Body of pancreas (tissue), 4 donors: ENCODE measurements around the gene BRD4. TPM values are rescaled to one million over a fixed set of nuclear protein-coding genes. Genes with fewer than 3 reads are reported as not detected.

Experiments
- ATAC-seq: fragments of 150-250 bp; one replicate; pipeline ENCODE4 v1.9.1; 2016
- DNase-seq, 4 donors: peaks; one replicate each; pipeline ENCODE4 v3.0.0-alpha.2; 2019
- H3K27ac ChIP-seq, 4 donors: fragments of 200-600 bp; sonication (generic); 1 replicate in 3 of 4; 2 replicates in 1 of 4; pipeline versions ENCODE4 v1.5.1 to v1.6.1; 2016 to 2019; ENCODE audit warnings: mild to moderate bottlenecking in 1 of 4, mixed read lengths in 1 of 4, moderate library complexity in 1 of 4
- H3K27me3 ChIP-seq, 2 donors: fragments of 200-600 bp; sonication (generic); one replicate each; pipeline ENCODE4 v1.6.0; 2016; ENCODE audit warnings: mild to moderate bottlenecking in 1 of 2
- H3K36me3 ChIP-seq, 2 donors: fragments of 200-600 bp; sonication (generic); replicated peaks in 1 of 2; 2 replicates each; pipeline ENCODE4 v1.5.1; 2016; ENCODE audit warnings: low read depth in 2 of 2; ENCODE audit not compliant: insufficient read depth in 1 of 2
- H3K4me1 ChIP-seq: fragments of 200-600 bp; sonication (generic); one replicate; pipeline ENCODE4 v1.6.0; 2016
- H3K4me3 ChIP-seq, 2 donors: fragments of 200-600 bp; sonication (generic); 1 replicate in 1 of 2; 2 replicates in 1 of 2; pipeline ENCODE4 v1.5.1; 2016 to 2019
- H3K9me3 ChIP-seq, 3 donors: fragments of 200-600 bp; sonication (generic); 1 replicate in 2 of 3; 2 replicates in 1 of 3; pipeline ENCODE4 v1.5.1; 2016
- CTCF ChIP-seq, 7 experiments: fragments of 450-650 bp in 4 of 7; fragments of 200-600 bp in 3 of 7; sonication (generic) in 3 of 7; IDR thresholded peaks; one replicate each; pipeline ENCODE4 v1.5.1; 2016 to 2019; ENCODE audit warnings: antibody characterized with exemption in 7 of 7
- POLR2A ChIP-seq, 3 donors: fragments of 450-650 bp; IDR thresholded peaks; one replicate each; pipeline ENCODE4 v1.6.1; 2016; ENCODE audit warnings: antibody characterized with exemption in 3 of 3, mild to moderate bottlenecking in 2 of 3
- WGBS, 2 donors: methylation state at CpG; one replicate each; pipeline ENCODE4 v1.1.5; 2017; 5-methylcytosine and 5-hydroxymethylcytosine counted together
- intact Hi-C: fragments of 100-400 bp; cut with DNase I; formaldehyde crosslinking; loops from one replicate; pipeline ENCODE4 v1.15.1; 2023
- total RNA-seq, 2 donors: library from RNA; depleted of rRNA; stranded (reverse); fragments of >200 nt; gene quantifications; one replicate each; pipeline ENCODE4 v1.1.0, GENCODE V29; 2016

The BRD4 gene
- total RNA-seq, 2 donors from 2014 or later, result 15.3 to 33.6 TPM

- intact Hi-C loops, result no loop called here
- Histone ChIP-seq H3K27ac (peak overlapping the region in 2 of 4 donors; percentile 9 to 67), H3K4me1 (peaks cover 88% of the 10 kb centered on the region), H3K27me3 (no peaks in the 10 kb centered on the region), H3K4me3 (no peak overlapping the region), H3K9me3 (no peaks in the 10 kb centered on the region), H3K36me3 (peaks cover 0 to 1% of the 10 kb centered on the region in 2 donors)
- ATAC-seq, result no peak
- TF ChIP-seq POLR2A (IDR thresholded peaks at IDR 0.05) (no peak), CTCF (IDR thresholded peaks at IDR 0.05) (no peak)
- DNase-seq, result no peak
- WGBS, 2 donors, result 39 to 40% methylated on average over 10 of the region's 10 CpGs
Observed at GRCh38 chr19:15293781-15294491, 38.4 kb downstream of the BRD4 start.

GRCh38 chr19:15292847-15293582 lies 39.3 kb downstream of the BRD4 start:
- ATAC-seq, result peak; percentile 26
- Histone ChIP-seq H3K27ac (peak overlapping the region in 3 of 4 donors; percentile 1 to 67 (median 52)), H3K4me1 (peaks cover 88% of the 10 kb centered on the region), H3K9me3 (no peaks in the 10 kb centered on the region), H3K27me3 (no peaks in the 10 kb centered on the region), H3K4me3 (no peak overlapping the region), H3K36me3 (peaks cover 0 to 1% of the 10 kb centered on the region in 2 donors)
- DNase-seq, result peak in 3 of 4 donors; percentile 23 to 39 (median 37)
- 14 to 19% methylated on average over 11 of the region's 11 CpGs for WGBS, 2 donors
- TF ChIP-seq POLR2A (IDR thresholded peaks at IDR 0.05), result no peak
- no peak for TF ChIP-seq CTCF (IDR thresholded peaks at IDR 0.05)
- intact Hi-C loops, result no loop called here

- DNase-seq (no peak), ATAC-seq (no peak)
- intact Hi-C loops, result no loop called here
- Histone ChIP-seq H3K4me3 (no peak overlapping the region), H3K36me3 (peaks cover 0 to 1% of the 10 kb centered on the region in 2 donors), H3K9me3 (no peaks in the 10 kb centered on the region), H3K4me1 (peaks cover 87% of the 10 kb centered on the region), H3K27me3 (no peaks in the 10 kb centered on the region), H3K27ac (no peak overlapping the region)
- WGBS, 2 donors, result 95 to 98% methylated on average over 7 of the region's 7 CpGs
- TF ChIP-seq CTCF (IDR thresholded peaks at IDR 0.05), result no peak
- no peak for TF ChIP-seq POLR2A (IDR thresholded peaks at IDR 0.05)
Observed at GRCh38 chr19:15292140-15292539, 40.2 kb downstream of the BRD4 start.

GRCh38 chr19:15291548-15292021 lies 40.8 kb downstream of the BRD4 start:
- Histone ChIP-seq H3K4me1 (peaks cover 84% of the 10 kb centered on the region), H3K27ac (no peak overlapping the region), H3K36me3 (peaks cover 0 to 1% of the 10 kb centered on the region in 2 donors), H3K27me3 (no peaks in the 10 kb centered on the region), H3K4me3 (no peak overlapping the region), H3K9me3 (no peaks in the 10 kb centered on the region)
- intact Hi-C loops, result no loop called here
- DNase-seq (no peak), ATAC-seq (no peak)
- TF ChIP-seq CTCF (IDR thresholded peaks at IDR 0.05) (no peak), POLR2A (IDR thresholded peaks at IDR 0.05) (no peak)
- 58 to 64% methylated on average over 4 of the region's 4 CpGs for WGBS, 2 donors
